ENCODE measurements around the gene KCNH8. TPM values are rescaled to one million over a fixed set of nuclear protein-coding genes. Genes with fewer than 3 reads are reported as not detected.
"Not testable (repeated sequence)": the region's sequence is repeated elsewhere in the genome, so short reads cannot be mapped to it uniquely, and the experiment has no call there.

The KCNH8 gene
- total RNA-seq, 1 donor from 2014 or later, result 0.05 TPM

DNA sequence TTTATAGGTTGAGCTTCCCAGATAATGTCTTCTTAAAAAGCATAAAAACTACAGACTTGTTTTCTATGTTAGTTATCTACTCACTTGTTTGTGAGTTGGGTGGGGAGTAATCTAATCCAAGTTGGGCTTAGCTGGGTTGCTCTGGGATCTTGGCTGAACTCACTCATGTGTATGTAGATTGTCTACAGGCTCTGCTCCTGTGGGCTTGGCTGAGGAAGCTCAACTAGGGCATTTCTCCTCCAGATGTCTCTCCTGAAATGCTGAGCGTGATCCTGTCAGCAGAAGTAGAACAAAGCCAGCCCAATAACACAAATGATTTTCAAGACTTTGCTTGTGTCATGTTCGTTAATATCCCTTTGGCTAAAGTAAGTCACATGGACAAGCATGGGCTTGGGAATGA lies 17.3 kb downstream of the KCNH8 start:
- DNase-seq (no peak), ATAC-seq (no peak)
- intact Hi-C loops (cut with micrococcal nuclease), result no loop called here

DNA sequence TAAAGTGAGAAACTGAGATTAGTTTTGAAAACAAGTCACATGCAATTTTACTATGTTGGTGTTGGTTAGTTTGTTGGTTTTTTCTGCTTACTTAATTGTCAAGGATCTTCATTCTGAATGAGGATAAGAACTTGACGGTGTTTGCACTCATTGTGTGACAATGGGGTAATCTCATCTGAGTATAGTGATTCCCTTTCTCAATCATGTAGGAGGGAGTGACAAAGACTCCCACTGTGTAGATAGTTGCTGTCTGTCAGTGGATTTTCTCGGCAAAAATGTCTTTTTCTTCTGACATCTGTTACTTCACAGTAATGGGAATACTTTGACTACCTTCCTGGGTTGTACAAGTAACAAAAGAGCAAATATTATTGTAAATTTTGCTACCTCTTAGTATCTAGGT lies 23.5 kb downstream of the KCNH8 start:
- intact Hi-C loops (cut with micrococcal nuclease), result no loop called here
- ATAC-seq (no peak), DNase-seq (no peak)

DNA sequence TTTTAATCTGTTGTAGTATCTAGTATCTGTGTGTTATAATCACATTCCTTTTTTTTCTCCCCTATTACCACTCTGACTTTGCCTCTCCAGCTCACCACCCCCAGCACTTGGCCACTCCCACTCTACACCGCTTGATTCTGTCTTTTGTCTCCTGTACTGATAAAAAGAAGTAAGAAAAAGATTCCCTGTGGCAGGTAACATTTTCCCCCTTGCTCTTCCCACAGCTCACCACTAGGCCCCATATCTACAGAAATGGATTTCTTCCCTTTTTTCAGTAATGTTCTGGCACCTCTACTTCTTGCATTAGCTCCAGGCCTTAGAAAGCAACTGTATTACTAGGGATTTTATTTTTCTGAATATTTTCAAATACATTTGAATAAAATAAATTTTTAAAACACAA lies 25.6 kb downstream of the KCNH8 start:
- no peak for ATAC-seq
- intact Hi-C loops (cut with micrococcal nuclease), result no loop called here
- DNase-seq, result no peak

DNA sequence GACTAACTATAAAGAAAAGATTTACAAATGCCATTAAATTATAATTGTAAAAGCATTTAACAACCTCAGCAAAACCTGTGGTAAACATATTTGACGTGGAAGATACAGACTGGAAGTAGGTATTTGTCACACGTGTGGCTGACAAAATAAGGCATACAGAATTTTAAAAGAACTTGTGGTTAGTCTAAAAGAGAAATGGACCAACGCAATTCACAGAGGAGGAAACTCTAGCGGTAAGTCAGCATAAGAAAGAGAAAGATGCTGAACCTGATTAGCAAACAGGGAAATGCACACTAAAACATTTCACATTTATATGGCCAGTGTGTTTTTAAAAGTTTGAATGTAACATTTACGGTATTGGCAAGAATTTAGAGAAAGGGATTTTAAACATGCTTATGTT lies 35.3 kb downstream of the KCNH8 start:
- DNase-seq (no peak), ATAC-seq (no peak)
- intact Hi-C loops (cut with micrococcal nuclease), result no loop called here

DNA sequence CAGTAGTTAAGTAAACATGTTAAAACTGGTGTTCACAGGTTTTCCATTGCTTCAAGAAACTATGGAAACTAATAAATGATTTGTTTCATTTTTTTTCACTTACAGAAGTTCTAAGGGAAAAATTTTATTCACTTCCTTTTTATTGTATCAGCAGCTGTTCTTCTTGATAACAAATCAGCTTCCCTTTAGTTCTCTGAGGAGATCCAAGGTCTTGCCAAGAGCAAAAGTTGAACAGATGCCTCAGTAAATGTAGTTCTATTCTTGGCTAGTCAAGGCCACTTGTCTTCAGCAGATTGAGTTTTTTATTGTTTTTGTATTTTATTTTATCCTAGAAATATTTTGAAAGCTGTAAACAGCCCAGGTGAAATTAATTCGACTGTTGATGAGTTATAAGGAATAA lies 41.8 kb downstream of the KCNH8 start:
- intact Hi-C loops (cut with micrococcal nuclease), result no loop called here

DNA sequence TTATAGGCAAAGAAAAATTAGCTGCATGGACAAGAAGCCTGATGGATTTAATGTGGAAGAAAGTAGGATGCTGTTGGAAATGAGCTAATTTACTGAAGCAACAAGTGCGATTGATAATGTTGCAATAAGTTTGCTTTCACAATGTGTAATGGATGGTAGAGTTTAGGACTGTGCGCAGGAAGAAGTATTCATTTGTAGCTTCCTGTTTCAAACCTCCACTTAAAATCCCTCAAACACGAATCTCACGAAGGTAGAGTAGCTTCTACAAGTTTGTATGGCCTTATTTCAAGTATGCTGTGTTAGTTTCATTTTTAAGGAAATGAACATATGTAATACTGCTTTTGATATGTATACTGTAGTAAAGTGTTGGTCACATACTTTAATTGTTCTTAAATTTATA lies 42.3 kb downstream of the KCNH8 start:
- intact Hi-C loops (cut with micrococcal nuclease), result no loop called here
- ATAC-seq, result no peak
- DNase-seq, result no peak

More for the DNA sequence above, 41.8 kb downstream of the KCNH8 start:
- DNase-seq, result no peak
- ATAC-seq, result no peak

DNA sequence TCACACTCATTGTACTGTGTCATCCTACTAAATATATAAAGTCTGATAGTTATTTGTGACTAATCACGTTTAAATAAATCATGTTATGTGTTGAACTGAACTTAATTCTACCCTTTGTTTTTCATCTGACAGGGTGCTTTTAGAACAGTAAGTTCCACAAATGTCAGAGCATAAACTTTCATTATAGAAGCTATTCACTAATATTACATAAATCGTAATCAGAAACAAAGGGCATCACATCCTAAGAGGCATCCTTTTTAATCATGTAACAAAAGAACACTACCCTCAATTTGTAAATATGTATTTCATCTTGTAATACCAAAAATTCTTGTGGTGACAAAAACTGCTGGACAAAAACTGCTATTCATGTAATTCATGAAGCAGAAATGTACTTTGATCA lies 50.8 kb downstream of the KCNH8 start:
- intact Hi-C loops (cut with micrococcal nuclease), result no loop called here
- ATAC-seq, result no peak
- no peak for DNase-seq

DNA sequence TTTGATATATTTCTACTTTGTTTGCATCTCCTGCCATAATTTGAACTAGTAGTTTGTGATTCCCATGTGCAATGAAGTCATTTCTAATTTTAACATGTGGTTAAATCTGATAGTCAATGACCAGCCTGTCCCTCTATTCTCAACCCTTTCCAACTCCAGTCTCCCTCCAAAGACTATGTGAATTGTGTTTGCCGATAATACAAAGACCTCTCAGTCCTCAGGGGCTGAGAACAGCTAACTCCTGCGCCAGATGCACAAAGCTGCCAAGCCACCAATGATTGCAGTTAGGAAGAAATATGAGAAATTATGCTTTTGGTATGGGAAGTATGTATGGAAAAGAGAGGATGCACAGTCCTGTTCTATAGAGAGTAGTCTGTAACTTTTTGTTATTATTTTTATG lies 54.0 kb downstream of the KCNH8 start:
- ATAC-seq, result no peak
- intact Hi-C loops (cut with micrococcal nuclease), result no loop called here
- no peak for DNase-seq

DNA sequence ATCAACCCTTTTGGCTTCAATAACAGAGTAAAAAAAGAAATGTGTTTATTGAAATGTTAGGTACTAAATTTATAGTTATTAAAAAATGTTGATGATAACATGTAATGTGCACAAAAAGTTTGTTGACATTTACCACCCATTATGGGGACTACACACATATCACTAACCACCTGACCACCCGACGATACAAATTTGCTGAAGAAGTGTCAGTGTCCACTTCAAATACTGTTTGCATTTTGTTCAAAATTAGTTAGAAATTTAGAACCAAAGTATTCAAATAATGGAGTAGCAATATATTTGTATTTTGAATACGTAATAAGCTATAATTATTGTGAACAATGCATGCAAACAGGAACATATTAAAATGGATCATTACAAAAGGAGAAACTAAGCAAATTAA lies 54.4 kb downstream of the KCNH8 start:
- ATAC-seq (no peak), DNase-seq (no peak)
- intact Hi-C loops (cut with micrococcal nuclease), result no loop called here

DNA sequence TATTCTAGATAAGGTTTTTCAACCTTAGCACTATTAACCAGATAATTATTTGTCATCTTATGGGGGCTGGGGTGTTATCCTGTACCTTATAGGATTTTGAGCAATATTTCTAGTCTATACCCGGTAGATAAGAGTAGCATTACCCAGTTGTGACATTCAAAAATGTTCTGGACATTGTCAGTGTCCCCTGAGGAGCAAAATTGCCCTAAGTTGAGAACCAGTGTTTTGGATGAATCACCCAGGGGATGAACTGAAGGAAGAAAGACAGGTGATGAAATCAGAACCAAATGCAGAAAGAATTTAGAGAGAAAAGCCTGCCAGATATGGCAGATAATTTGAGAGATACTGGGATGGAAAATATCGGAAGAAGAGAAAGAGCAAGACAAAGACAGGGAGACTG lies 58.2 kb downstream of the KCNH8 start:
- intact Hi-C loops (cut with micrococcal nuclease), result no loop called here

DNA sequence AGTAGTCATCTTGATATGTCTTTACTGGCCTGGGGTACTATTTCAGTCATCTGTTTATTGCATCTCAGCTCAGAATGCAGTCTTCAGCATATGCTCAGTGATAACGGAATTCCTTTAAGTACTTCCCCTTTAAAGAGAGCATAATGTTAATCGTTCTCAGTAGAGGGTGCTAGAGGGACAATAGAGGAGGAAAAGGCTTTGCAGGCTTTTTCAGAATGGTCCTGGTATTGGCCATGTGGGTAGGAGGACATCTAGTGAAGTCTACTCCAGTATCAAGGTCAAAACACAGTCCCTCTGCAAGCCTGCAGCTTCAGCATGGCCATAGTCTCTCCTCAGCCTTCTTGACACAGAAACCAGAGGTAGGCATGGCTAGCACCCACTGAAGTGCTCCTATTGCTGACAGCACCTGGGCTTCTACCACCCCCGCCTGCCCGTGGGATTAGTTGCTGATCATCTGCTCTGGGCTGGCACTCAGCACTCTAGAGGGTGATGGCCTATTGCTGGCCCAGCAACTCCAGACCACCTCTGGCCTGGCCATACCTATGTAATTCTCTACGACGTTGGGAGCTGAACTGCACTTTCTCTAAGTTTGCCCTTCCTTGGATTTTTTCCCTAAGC lies 65.4 kb downstream of the KCNH8 start:
- DNase-seq, result no peak
- intact Hi-C loops (cut with micrococcal nuclease), result no loop called here
- no peak for ATAC-seq

More for the DNA sequence above, 58.2 kb downstream of the KCNH8 start:
- ATAC-seq (no peak), DNase-seq (no peak)

DNA sequence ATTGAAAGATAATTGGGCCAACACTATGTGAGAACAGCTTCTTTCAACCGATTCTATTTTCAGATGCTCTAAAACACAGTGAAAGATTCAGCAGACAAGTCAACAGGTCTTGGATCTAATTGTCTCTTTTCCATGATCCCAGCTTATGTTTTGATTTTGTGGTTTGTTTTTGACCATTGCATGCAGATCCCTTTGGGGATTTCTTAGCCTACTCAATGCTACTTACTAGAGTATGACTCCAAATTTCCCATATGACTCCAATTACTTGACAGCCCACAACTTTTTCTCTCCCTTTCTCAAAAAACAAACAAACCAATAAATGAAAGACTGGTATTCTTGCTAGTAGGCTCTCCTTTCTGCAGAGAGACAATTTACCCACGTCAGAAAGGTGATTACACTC lies 67.1 kb downstream of the KCNH8 start:
- intact Hi-C loops (cut with micrococcal nuclease), result no loop called here
- ATAC-seq (peak; percentile 30), DNase-seq (no peak)

DNA sequence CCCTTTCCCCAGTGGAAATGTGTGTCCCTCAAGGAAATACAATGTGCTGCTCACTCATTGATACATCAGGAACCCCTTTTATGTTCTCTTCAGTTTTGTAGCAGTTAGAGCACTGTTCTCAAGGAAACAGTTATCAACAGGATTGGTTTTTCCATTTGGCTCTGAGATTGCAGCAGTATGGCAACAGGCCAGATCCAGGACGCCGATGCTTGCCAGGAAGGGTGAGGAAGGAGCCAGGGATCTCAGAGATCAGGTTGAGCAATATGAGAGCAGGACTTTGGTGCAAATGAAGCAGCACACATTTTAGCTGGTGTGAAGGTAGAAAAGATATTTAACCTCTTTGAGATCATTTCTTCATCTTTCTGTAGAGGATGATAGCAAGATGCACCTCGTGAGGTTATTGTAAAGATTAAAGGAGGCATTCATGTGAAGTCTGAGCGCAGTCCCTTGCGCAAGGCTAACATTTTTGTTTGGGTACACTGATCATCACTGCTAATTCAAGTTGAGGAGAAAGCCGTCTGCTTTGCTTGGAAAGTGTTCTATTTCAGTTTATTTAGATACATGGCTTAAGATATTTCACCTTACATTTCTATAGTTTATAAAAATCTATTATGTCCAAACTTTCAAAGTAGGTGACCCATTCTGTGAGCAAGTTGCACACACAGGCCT lies 68.5 kb downstream of the KCNH8 start:
- intact Hi-C loops (cut with micrococcal nuclease), result no loop called here
- DNase-seq (peak; percentile 41), ATAC-seq (peak; percentile 61)

DNA sequence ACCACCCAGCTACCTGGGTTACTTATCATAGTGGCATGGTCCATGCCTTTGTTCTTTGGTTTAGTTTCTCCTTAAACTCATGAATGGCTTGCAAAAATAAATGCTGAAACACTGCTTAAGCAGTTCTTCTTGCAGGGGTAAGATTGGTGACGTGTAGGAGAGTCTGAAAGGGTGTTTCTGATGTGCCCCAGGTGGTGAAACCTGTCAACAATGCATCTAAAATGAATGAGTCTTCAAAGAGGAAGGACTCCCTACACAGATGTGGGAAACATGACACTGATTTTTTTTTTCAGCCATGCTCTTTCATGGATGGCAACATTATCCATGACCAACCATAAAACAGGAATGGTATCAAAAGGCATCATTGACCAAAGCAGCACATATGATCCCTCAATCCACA lies 72.0 kb downstream of the KCNH8 start:
- intact Hi-C loops (cut with micrococcal nuclease), result no loop called here
- ATAC-seq (no peak), DNase-seq (no peak)

DNA sequence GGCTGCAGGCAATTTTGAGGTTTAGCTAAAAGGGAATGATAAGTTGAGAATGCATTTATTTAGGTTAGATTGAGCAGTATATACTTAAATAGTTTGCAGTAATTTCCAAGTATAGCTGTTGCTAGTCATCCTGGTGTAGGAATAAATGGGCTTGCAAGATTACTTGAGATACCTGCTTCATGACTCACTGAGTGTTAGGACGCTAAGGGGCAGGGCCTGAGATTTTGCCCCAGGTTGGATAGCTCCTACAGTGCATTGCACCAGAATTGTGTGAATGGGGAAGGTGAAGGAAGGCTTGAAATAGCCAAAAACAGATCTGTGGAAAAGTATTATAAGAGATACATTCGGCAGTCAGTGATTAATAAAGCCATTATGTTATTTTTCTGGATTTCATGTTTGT lies 72.8 kb downstream of the KCNH8 start:
- intact Hi-C loops (cut with micrococcal nuclease), result no loop called here
- DNase-seq (no peak), ATAC-seq (no peak)

DNA sequence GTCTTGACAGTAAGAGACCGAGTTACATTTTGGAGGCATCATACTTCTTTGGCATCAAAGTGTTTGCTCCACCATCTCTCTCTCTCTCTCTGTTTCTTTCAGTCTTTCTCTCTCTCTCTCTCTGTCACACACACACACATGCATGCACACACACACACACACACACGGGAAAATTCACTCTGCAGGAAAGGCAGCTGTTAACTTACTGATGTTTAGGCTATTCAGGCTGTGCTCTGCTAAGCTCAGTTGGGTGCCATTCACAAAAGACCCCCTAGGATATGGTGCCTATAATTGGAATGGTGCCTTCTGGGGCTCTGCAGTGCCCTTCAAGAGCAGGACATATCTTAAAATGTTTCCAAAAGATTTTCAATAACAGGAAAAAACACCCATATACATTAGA lies 78.2 kb downstream of the KCNH8 start:
- ATAC-seq, result no peak

DNA sequence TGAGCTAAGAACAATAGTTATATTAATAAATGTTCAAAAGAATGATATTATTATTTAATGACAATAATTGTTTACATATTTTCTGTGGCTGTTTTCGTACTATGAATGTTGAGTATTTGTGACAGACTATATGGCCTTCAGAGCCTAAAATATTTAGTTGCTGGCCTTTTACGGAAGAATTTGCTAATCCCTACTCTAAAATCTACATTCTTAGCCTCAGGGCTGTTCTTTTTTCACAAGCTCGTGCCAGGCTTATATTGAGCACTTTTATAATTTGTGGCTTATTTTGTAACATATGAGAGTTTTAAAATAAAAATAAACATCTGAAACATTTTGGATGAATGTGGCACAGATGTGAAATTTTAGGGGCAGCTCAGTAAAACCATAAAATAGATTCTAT lies 79.9 kb downstream of the KCNH8 start:
- intact Hi-C loops (cut with micrococcal nuclease), result no loop called here
- DNase-seq, result no peak
- ATAC-seq, result no peak

More for the DNA sequence above, 78.2 kb downstream of the KCNH8 start:
- no peak for DNase-seq
- intact Hi-C loops (cut with micrococcal nuclease), result no loop called here

DNA sequence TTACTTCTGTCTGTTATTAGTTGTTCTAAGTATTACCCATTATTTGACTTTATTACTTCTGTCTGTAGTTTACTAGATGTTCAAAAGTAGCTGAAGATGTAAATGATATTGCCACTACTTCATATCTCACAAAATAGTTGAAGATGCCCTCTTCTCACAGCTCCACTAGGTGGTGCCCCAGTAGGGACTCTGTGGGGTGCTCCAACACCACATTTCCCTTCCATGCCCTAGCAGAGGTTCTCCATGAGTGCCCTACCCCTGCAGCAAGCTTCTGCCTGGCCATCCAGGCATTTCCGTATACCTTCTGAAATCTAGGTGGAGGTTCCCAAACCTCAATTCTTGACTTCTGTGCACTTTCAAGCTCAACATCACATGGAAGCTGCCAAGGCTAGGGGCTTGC lies 80.8 kb downstream of the KCNH8 start:
- ATAC-seq (no peak), DNase-seq (no peak)
- intact Hi-C loops (cut with micrococcal nuclease), result no loop called here

DNA sequence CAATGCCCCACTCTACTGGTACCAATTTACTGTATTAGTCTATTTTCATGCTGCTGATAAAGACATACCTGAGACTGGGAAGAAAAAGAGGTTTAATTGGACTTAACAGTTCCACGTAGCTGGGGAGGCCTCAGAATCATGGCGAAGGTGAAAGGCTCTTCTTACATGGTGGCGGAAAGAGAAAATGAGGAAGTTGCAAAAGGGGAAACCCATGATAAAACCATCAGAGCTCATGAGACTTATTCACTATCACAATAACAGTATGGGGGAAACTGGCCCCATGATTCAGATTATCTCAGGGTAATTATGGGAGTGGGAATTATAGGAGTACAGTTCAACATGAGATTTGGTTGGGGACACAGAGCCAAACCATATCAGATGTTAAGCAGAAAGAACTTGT lies 81.6 kb downstream of the KCNH8 start:
- ATAC-seq; DNase-seq; intact Hi-C loops (cut with micrococcal nuclease): not testable (repeated sequence)

DNA sequence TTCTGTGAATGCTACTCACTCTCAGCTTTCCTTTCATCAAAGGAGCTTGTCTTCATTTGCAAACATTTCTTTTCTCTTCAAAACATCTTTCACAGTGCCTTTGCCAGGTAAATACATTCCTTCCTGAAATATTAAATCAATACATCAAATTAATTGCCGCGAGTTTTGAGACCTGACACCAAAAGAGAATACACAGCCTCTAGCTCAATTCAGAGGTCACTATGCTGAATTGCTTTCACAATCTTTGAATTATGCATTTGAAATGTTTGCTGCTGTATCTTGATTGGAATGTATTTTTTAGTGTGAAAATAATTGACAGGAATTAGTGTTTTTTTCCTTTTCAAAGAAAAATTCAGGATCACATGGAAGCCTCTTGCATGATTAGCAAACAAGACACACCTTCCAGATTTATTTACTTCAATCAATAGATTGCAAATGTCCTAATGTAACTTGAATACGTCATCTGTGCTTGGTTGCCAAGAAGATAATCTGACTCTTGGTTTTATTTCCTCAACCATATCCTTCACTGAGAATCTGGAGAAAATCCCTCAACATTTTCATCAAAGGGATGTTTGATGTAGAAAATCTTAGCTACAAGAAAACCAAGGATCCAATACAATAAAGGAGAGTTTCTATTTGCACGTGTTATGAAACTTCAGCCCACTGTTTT lies 83.6 kb downstream of the KCNH8 start:
- intact Hi-C loops (cut with micrococcal nuclease), result no loop called here
- DNase-seq, result no peak
- ATAC-seq, result no peak

DNA sequence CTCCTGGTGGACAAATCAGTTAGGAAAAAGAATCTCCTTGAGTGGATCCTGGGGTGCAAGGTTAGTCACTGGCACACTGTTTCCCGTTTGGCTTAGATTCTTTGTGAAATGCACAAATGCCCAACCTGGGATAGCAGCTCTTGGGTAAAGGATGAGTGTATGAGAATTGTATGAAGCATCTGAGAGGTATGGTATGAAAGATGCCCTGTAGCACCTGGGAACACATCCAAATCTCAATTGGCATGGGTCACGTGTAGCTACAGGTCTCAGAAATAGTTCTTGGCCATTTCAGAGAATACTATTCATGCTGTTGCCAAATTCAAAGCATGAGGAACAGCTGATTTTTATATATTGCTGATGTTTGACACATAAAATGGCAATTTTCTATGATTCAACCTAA lies 84.3 kb downstream of the KCNH8 start:
- intact Hi-C loops (cut with micrococcal nuclease), result no loop called here
- ATAC-seq, result no peak

More for the DNA sequence above, 84.3 kb downstream of the KCNH8 start:
- no peak for DNase-seq
